Effector CD8-positive, alpha-beta T cell (primary cell): ENCODE measurements around the gene GAK.

ENCODE experiments used
- DNase-seq: peaks from one replicate; lab custom pipeline; 2025; lab: John Stamatoyannopoulos, UW

The GAK gene

GRCh38 chr4:849478-850175, 82.5 kb downstream of the GAK start:
- no peak for DNase-seq

GRCh38 chr4:848803-849477, 83.2 kb downstream of the GAK start:
- no peak for DNase-seq

- no peak for DNase-seq
These were observed 83.8 kb downstream of the GAK start for GRCh38 chr4:848307-848691.

GRCh38 chr4:845836-846251, 86.3 kb downstream of the GAK start:
- no peak for DNase-seq

GRCh38 chr4:845233-845835, 86.8 kb downstream of the GAK start:
- no peak for DNase-seq

GRCh38 chr4:844752-845232, 87.3 kb downstream of the GAK start:
- DNase-seq: no peak

- no peak for DNase-seq
These were observed 92.3 kb downstream of the GAK start for GRCh38 chr4:839675-840443.

GRCh38 chr4:837772-838171, 94.3 kb downstream of the GAK start:
- no peak for DNase-seq

- DNase-seq: no peak
These were observed 95.3 kb downstream of the GAK start for GRCh38 chr4:836750-837301.

- DNase-seq: no peak
These were observed 96.1 kb downstream of the GAK start for GRCh38 chr4:836003-836511.

- no peak for DNase-seq
These were observed 96.7 kb downstream of the GAK start for GRCh38 chr4:835148-836002.

- DNase-seq: no peak
These were observed 97.6 kb downstream of the GAK start for GRCh38 chr4:834368-835147.

GRCh38 chr4:833731-834367, 98.3 kb downstream of the GAK start:
- no peak for DNase-seq

GRCh38 chr4:833156-833555, 99.0 kb downstream of the GAK start:
- DNase-seq: no peak

GRCh38 chr4:832536-832935, 99.6 kb downstream of the GAK start:
- no peak for DNase-seq

GRCh38 chr4:832108-832507, 100.0 kb downstream of the GAK start:
- DNase-seq: no peak

GRCh38 chr4:831483-831805, 100.7 kb downstream of the GAK start:
- DNase-seq: no peak

GRCh38 chr4:830601-831482, 101.3 kb downstream of the GAK start:
- no peak for DNase-seq
